KOPT-K1 (cell line): ENCODE measurements around the gene NOC2L.
"Not testable (repeated sequence)": the region's sequence is repeated elsewhere in the genome, so short reads cannot be mapped to it uniquely, and the experiment has no call there.

Experiments used
- H3K27ac ChIP-seq: fragments of 200-600 bp; sonication (generic); 2 replicates; pipeline ENCODE4 v1.5.1; 2016; ENCODE audit warnings: antibody characterized with exemption, mild to moderate bottlenecking, low read depth, low read length; ENCODE audit not compliant: poor library complexity, severe bottlenecking
- H3K36me3 ChIP-seq: fragments of 200-600 bp; sonication (generic); 2 replicates; pipeline ENCODE4 v1.5.1; 2017; ENCODE audit warnings: antibody characterized with exemption, mild to moderate bottlenecking, low read length, moderate library complexity; ENCODE audit not compliant: insufficient read depth
- H3K9me3 ChIP-seq: fragments of 200-600 bp; sonication (generic); 2 replicates; pipeline ENCODE4 v1.5.1; 2017; ENCODE audit warnings: antibody characterized with exemption, low read length, mild to moderate bottlenecking; ENCODE audit not compliant: insufficient read depth, poor library complexity, severe bottlenecking

NOC2L gene

DNA sequence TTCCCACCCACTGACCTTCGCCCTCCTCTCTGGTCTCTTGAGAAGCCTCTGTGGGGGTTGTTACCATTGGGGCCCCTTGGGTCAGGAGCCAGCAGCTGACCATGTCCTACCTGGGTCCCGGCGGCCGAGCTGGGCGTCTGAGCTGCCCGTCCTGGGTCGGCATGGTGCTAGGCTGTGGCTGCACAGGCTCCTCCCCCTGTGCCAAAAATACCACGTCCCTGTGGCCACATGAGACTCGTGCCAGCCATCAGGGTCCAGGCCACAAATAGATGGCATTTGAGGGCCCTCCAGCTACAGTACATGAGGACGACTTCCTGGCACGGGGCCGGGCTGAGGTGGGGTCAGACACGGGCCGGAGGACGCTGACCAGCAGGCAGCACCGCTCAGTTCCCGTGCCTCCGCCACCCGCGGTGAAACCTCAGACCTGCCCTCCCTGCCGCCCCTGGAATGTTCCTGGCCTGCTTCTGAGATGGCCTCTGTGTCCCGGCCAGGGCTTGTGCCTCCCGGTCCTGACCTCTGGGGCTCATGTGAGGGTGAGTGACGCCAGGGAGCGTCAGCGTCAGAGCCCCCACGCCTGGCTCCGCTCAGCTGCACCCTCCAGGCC lies 23.0 kb upstream of the NOC2L start, which contains the start of gene PERM1:
Gene PERM1, minus strand, starts transcription at position 139 of the 604 bp plus-strand sequence. CDS start 1,064 bp downstream, outside the sequence.
- Histone ChIP-seq H3K36me3 (no peaks in the 10 kb centered on the region), H3K9me3 (no peaks in the 10 kb centered on the region), H3K27ac (no peak within 1 kb of the TSS)

DNA sequence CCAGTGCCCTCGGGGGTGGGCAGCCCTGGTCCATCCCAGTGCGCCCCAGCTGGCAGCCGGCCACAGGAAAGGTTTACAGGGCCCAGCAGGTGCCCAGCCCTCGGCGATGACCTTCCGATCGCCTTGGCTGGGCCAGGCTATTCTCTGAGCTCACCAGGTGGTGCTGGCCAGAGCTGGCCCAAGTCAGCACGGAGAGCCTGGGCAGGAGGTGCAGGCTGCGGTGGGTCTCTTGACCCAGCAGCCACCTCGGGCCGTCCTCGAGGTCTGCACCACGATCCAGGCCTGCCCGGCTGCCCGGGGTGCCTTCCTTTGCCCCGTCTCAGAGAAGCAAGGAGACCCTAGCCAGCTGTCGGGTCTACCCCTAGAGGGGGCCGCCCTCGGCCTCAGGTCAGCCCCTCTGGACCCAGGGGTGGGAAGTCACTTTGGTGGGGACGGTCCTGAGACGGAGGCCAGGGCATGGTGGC lies 22.5 kb upstream of the NOC2L start:
- no peaks in the 10 kb centered on the region for H3K9me3 ChIP-seq
- H3K36me3 ChIP-seq = no peaks in the 10 kb centered on the region
- H3K27ac ChIP-seq = no peak overlapping the region

DNA sequence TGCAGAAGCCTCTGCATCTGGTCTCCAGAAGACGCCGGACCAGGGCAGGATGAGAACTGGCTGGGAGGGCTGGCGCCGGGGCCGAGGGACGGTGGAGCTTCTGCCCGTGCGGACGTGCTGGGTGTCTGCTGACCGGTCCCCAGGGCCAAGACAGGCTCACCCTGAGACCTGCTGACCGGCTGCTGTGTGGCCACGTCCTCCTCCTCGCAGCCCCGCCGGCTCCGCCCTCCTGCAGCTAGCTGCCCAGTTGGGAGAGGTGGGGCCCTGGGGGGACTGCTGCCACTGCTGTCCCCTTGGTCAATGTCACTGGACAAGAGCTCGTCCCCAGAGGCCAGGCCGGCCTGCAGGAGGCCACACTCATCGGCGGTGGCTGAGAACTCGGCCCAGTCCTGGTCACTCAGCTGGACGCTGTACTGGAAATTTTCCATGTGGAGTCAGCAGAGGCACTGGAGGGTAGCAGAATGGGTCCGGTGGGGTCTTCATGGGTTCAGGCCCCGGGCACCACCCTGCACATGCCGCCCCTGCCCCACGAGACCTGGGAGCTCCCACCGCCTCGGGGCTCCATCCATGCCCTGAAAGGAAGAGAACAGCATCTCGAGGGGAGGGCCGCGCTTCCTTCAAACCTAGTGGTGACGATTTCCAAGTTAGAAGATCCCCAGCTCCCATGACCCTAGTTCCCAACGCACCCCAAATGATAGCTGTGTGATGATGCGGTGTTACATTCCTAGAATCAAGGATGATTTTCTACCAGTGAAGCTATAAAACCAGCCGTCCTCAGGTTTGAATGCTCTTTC lies 21.7 kb upstream of the NOC2L start:
- Histone ChIP-seq H3K27ac (no peak overlapping the region), H3K9me3 (no peaks in the 10 kb centered on the region), H3K36me3 (no peaks in the 10 kb centered on the region)

DNA sequence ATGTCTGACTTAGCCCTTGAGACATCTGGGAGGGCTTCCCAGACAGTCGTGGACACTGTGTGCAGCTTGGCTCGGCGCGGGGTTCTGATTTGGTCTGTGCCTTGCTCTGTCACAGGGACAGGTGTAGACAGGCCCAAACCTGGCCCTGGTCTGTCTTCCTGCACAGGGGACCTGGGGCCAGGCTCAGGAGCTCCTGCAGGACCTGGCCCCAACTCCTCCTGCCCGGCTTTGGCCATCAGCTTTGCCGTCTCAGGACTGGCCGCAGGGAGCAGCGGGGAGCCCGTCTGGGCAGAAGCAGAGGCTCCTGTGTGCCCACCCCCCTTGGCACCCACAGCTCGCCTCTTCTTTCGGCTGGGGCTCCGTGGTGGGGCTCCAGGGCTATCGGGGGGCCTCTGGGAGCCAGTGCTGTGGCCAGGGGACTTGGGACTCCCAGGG lies 21.1 kb upstream of the NOC2L start:
- Histone ChIP-seq H3K9me3 (no peaks in the 10 kb centered on the region), H3K27ac (no peak overlapping the region), H3K36me3 (no peaks in the 10 kb centered on the region)

DNA sequence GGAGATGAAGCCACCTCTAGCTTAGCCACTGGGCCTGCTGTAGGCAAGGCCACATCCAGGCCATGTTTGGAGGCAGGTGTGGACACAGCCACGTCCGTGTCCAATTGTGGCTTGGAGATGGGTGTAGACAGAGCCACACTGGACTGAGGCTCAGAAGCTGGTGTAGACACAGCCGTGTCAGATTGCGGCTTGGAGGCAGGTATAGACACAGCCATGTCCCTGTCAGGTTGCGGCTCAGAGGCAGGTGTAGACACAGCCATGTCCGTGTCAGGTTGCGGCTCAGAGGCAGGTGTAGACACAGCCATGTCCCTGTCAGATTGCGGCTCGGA lies 20.7 kb upstream of the NOC2L start:
- Histone ChIP-seq H3K27ac (no peak overlapping the region), H3K36me3 (no peaks in the 10 kb centered on the region), H3K9me3 (no peaks in the 10 kb centered on the region)

DNA sequence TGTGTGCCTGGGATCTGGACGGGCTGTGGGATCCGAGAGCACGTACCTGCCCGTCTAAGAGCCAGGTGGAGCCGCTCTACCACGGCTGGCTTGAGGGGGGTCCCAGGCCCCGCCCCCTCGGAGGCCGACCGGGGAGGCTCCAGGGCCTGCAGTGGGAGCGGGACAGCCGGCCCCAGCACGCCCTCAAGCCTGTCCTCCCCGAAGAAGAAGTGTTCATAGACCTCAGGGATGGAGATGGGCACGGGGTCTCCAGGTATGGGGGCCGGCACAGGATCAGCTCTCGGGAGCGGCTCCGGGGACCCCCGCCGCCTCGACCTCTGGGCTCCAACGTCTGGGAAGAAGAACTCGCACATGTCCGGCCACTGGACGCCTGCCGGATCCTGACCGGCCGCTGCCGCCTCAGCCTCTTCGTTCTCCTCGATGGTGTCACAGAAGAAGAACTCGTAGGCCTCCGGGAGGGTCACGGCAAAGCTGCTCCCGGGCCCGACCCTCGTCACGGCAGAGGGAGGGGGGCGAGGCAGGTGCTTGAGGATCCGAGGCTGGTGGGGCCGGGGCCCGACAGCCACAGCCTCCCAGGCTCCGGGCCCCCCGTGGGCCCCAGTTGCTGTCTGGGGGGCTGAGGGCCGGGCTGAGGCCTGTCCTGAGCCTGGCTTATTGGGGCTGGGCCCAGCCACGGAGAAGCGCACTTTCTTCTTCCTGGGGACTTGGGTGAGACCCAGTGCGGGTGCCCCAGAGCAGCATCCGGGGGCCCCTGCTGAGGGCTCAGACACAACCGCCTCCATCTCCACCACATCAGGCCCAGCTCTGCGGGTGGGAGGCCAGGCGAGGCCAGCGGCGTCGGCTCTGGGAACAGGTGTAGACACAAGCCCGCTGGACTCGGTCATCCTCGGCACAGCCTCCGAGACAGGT lies 20.0 kb upstream of the NOC2L start:
- no peak overlapping the region for H3K27ac ChIP-seq
- no peaks in the 10 kb centered on the region for H3K9me3 ChIP-seq
- H3K36me3 ChIP-seq = no peaks in the 10 kb centered on the region

DNA sequence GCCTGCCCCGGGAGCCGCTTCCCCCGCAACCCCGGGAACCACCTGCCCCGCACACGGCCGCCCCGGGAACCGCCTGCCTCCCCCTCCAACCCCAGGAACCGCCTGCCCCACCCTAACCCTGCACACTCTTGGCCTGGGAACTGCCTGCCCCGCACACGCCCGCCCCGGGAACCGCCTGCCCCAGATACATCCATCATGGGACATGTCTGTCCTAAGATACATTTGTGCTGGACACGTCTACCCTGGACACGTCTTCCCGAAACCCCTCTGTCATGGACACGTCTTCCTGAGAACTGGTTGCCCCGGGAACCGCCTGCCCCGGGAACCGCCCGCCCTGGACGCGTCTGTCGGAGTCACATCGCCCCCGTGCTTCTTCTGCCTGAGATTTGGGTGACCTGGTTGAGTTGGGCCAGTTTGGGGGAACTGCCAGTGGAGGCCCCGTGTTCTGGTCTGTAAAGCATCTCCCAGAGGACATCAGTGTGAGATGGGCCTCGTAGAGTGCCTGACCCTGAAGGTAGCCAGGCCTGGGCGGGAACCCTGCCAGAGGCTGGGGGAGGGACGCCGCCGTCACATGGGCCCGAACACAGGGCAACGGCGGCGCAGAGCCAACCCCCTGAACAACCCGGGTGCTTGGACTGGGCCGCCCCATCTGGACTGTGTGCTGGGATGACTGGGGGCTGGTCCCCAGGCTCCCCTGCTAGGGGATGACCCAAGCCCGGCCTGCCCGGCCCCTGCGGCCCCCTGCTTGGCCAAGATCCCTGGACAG lies 19.2 kb upstream of the NOC2L start:
- Histone ChIP-seq H3K36me3 (no peaks in the 10 kb centered on the region), H3K9me3 (no peaks in the 10 kb centered on the region), H3K27ac (no peak overlapping the region)

DNA sequence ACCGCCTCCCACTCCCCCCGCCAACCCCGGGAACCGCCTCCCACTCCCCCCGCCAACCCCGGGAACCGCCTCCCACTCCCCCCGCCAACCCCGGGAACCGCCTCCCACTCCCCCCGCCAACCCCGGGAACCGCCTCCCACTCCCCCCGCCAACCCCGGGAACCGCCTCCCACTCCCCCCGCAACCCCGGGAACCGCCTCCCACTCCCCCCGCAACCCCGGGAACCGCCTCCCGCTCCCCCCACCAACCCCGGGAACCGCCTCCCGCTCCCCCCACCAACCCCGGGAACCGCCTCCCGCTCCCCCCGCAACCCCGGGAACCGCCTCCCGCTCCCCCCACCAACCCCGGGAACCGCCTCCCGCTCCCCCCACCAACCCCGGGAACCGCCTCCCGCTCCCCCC lies 17.7 kb upstream of the NOC2L start:
- H3K27ac ChIP-seq, H3K9me3 ChIP-seq, H3K36me3 ChIP-seq: not testable (repeated sequence)

DNA sequence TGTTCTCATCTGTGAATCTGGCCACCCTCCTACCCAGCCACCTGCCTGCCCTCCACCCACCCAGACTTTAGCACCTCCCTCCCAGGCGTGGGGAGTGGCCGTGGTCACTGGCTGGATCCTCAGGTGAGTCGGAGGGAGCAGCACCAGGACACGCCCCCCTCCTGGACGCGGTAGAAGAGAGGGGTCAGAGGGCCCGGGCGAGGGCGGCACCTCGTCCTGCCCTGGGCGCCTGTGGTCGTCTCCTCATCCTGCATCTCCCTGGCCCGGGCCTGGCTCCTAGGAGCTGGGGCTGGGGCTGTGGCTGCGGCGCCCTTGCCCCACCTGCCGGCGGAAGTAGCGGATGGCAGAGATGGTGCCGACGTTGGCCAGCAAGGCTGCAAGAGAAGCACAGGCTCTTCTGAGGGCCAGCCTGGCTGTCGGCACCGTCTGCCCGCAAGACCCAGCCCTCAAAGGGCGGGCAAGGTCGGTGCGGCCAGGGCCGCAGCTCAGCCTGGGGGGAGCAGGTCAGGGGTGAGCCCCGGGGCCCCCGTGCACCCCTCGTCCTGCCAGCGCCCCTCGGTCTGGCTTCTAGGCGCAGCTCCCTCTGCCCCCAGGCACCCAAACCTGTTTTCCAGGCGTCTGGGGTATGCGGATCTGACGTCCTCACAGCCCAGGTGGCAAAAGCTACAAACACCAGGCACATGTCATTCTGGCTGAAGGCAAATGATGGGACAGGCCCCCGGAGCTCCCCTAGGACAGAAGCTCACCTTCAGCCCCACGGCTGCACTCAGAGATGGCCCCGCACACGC lies 17.0 kb upstream of the NOC2L start:
- Histone ChIP-seq H3K27ac (no peak overlapping the region), H3K36me3 (no peaks in the 10 kb centered on the region), H3K9me3 (no peaks in the 10 kb centered on the region)

DNA sequence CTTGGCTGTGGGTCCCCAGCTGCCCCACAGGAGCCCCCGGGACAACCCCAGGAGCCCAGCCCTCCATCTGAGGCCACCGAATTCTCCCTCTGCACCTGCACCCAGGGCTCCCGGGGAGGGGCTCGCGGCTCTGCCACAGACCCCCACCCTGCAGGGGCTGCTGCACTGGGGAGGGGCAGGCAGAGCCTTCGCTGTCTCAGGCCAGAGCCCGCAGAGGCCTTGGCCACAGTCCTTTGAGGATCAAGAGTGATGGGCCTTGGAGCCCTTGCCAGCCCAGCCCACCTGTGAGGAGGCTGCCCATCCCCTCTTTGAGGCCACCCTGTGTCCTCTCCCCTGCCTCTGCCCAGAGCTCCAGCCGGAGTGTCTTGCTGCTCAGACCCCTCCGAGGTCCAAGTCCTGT lies 16.3 kb upstream of the NOC2L start:
- no peaks in the 10 kb centered on the region for H3K9me3 ChIP-seq
- H3K27ac ChIP-seq = no peak overlapping the region
- no peaks in the 10 kb centered on the region for H3K36me3 ChIP-seq

DNA sequence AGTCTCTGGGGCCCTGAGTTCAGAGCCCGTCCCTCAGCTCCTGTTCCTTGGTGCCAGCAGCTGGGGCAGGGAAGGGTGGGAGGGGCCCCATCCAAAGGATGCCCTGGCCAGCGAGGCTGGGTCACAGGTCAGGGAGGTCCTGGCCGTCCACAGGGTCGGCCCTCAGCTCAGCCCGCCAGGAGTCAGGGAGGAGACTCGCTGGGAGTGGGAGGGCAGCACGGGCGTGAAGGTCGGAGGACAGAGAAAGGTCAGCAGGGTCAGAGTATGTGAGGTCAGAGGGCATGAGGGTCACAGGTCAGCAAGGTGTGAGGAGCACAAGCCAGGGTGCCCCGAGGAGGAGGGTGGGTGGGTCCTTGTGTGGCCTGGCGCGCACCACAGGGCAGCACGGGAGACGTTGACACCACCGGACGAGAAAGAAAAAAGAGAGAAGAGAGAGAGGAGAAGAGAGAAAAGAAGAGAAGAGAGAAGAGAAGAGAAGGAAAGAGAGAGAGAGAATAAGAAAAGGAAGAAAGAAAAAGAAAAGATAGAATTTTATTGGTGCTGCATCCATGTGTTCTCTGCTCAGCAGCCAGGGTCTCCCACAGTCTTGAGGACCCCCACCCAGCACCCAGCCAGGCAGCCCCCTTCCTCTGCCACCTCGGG lies 15.8 kb upstream of the NOC2L start:
- no peaks in the 10 kb centered on the region for H3K36me3 ChIP-seq
- H3K9me3 ChIP-seq = no peaks in the 10 kb centered on the region
- no peak overlapping the region for H3K27ac ChIP-seq

DNA sequence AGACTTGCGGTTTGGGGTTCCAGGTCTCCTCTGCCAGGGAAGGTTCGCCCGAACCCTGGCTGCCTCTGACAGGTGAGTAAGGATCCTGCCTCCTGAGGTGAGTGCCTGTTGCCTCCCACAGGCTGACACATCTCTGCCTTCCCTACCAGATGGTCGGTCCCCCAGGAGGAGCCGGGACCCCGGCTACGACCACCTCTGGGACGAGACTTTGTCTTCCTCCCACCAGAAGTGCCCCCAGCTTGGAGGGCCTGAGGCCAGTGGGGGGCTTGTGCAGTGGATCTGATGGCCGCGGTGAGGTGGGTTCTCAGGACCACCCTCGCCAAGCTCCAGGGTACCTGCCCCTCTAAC lies 15.2 kb upstream of the NOC2L start:
- Histone ChIP-seq H3K36me3 (no peaks in the 10 kb centered on the region), H3K27ac (no peak overlapping the region), H3K9me3 (no peaks in the 10 kb centered on the region)

DNA sequence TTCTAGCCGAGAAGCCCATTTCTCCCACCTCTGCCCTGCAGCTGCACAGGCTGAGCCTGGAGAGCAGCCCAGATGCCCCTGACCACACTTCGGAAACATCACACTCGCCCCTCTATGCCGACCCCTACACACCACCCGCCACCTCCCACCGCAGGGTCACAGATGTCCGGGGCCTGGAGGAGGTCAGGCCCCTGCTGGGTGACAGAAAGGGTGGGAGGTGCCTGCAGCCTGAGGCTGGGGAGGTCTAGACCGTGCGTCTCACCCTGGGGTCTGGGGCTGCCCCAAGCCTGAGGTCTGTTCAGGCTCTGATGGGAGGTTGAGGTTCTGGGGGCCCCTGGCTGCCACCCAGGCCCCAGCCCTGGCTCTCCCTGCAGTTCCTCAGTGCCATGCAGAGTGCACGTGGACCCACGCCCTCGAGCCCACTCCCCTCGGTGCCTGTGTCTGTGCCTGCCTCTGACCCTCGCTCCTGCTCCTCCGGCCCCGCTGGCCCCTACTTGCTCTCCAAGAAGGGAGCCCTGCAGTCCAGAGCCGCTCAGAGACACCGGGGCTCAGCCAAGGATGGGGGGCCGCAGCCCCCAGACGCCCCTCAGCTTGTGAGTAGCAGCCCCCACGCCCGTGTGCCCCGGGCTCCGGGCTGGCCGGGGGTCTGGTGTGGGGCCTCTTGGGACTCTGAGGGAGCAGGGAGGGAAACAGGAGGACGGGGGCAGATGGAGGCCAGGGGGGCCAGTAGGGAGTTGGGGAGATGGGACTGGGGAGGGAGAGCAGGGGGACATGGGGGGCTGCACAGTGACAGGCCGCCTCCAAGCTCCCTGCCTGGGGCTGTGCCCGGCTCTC lies 14.6 kb upstream of the NOC2L start:
- Histone ChIP-seq H3K9me3 (no peaks in the 10 kb centered on the region), H3K36me3 (no peaks in the 10 kb centered on the region), H3K27ac (no peak overlapping the region)
